GM19043 (cell line): ENCODE measurements around the gene ETFDH.
"Not testable (repeated sequence)": the region's sequence is repeated elsewhere in the genome, so short reads cannot be mapped to it uniquely, and the experiment has no call there.

Source experiments
- ATAC-seq: cut with Tn5 transposase; IDR thresholded peaks from one replicate; pipeline ENCODE4 v1.9.1; 2021; ENCODE audit warnings: low read depth; ENCODE audit not compliant: unreplicated experiment

ETFDH gene

DNA sequence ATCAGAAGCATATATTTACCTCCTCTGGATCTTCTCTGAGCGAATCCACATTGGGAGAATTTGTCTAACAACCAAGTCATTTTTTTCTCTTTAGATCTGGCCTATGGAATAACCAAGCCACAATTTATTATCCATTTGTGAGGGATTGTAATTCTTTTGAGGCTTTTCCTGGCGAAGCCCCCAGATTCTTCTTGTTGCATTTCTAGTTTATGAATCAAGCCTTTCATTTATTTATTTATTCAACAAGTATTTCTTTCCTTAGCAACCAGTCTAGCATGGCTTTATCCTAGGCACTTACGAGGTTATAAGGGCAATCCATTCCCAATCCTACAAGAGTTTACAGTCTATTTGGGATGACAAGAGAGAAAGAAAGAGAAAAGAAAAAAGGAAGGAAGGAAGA lies 78.3 kb downstream of the ETFDH start:
- no peak for ATAC-seq

DNA sequence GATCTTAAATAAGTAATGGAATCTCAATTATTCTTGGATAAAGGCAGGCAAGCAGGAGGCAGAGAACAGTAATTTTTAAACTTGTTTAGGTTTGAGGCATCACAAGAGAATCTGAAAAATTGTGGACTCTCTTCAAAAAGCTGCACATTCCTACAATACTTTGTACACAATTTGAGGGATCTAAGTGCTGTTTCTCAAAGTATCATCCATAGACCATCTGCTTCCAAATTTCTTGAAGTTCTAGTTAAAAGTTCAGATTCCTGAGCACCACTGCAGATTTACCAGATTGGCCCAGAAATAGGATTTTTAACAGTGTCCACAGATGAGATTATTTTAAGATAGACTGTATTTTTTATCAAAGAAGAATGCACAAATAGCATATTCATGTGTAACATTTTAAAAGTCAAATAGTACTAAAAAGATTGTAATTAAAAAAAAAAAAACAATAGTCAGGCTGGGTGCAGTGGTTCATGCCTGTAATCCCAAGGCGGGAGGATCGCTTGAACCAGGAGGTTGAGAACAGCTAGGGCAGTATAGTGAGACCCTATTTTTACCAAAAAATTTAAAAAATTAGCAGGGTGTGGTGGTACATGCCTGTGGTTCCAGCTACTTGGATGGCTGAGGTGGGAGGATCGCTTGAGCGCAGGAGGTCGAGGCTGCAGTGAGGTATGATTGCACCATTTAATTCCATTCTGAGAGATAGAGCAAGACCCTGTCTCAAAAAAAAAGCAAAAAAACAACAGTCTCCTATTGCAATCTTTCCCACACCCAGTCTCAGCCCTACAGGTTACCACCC lies 82.5 kb downstream of the ETFDH start:
- ATAC-seq = no peak

DNA sequence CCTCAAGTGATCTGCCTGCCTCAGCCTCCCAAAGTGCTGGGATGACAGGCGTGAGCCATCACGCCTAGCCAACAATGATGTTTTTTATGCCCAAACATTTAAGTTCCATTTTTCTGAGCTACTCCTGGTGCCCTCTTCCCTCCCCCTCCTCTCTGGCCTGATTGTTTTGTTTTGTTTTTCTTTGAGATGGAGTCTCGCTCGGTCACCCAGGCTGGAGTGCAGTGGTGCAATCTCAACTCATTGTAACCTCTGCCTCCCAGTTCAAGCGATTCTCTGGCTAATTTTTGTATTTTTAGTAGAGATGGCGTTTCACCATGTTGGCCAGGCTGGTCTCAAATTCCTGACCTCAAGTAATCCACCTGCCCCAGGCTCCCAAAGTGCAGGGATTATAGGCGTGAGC lies 83.7 kb downstream of the ETFDH start:
- ATAC-seq = not testable (repeated sequence)

DNA sequence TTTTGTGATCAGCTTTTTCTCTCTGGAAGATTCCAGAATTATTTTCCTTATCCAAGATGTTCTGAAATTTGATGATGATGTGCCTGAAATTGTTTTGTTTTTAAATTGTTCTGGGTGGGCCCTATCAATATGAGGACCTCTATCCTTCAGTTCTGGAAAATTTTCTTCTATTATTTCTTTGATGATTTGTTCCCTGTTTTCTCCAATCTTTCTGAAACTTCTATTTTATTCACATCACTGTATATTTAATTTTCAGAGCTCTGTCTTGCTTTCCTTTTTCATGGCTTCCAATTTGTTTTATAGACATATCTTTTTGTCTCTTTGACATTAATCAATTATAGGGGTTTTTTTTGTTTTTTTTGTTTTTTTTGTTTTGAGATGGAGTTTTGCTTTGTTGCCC lies 84.5 kb downstream of the ETFDH start:
- ATAC-seq = no peak

DNA sequence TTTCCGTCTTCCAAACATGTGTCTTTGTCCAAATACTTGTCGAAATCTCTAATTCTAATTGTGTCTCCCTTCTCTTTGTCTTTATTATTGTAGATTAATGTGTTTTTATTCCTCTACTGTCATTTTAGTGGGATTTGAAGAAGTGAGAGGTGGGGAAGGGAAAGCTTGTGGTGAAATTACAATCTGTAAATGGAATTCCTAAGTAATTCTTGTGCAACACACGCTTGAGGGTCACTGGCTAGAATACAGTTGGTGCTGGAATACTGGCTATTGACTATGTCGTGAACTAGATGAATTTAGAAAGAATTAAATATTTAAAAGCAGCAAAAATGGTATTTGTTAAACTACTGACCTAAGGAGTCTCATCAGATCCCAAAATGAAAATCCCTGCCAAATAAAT lies 86.0 kb downstream of the ETFDH start:
- ATAC-seq = no peak

DNA sequence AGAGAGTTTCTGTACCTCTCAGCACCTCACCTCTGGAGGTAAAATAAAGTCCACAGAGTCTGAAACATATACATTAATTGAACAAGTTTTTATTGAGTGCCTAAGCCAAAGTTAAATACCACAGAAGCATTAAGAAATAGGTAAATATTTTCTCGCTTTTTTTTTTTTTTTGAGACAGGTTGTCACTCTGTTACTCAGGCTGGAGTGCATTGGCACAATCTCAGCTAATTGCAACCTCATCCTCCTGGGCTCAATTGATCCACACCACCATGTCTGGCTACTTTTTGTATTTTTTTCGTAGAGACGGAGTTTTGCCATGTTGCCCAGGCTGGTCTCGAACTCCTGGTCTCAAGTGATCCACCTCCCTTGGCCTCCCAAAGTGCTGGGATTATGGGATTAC lies 86.6 kb downstream of the ETFDH start:
- no peak for ATAC-seq
